ENCODE data around the gene SNAP91.

- TF ChIP-seq EZH2 (IDR thresholded peaks at IDR 0.05; ENCODE audit: borderline replicate concordance, low read length) = no peak
- TF ChIP-seq CTCF (IDR thresholded peaks at IDR 0.05; ENCODE audit: low read length) = no peak
These were observed 115.5 kb downstream of the SNAP91 start for GRCh38 chr6:83593395-83593785.

Data from OCI-LY1 (cell line).